Stimulated activated CD4-positive, alpha-beta T cell treated with anti-CD3 and anti-CD28 coated beads, TNF-alpha, amount 100 ng/mL, for 4 hours (primary cell): ENCODE data around the gene TBC1D22A.

Experiments
- DNase-seq, 3 experiments: peaks; one replicate each; pipeline ENCODE4 v3.0.0-alpha.2; 2020; ENCODE audit warnings: low read depth in 3 of 3

The TBC1D22A gene

GRCh38 chr22:46957521-46957920 is 195.1 kb downstream of the TBC1D22A start:
- DNase-seq: no peak

DNA sequence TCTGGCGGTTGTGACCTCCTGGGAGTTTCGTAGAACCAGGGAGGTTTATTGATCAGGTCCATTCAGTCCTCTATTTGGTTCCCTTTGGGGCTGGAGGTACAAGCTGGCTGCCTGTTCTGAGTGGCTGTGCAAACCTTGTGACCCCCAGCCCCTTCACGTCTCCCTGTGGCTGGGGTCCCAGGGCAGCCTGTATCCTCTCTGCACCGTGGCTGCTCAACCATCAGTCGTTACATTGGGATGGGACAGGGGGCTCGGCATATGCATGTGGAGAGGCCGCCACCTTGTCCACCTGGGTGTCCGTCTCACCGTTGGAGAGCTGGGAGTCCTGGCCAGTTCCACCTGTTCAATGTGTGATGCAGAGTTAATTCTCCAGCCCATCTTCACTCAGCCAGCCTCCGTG is 195.7 kb downstream of the TBC1D22A start:
- no peak for DNase-seq

DNA sequence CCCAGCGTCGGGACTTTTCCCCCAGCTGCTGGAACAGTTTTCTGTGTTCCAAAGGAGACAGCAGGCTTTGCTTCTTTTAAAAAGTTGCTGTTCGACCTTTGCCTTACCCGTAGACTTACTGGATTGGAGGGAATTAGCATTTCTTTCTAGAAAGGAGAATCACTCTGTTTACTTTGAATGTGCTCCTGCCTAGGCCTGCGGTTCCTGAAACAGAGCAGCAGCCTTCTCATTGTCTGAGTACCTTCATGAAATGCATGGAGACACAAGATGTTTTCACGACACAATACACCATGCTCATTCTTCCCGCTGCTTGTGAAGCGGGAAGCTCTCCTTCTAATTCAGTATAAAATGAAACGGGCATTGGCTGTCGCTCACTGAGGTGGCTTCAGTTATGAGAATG is 196.2 kb downstream of the TBC1D22A start:
- DNase-seq: no peak

- DNase-seq: no peak
Measured at GRCh38 chr22:46959369-46959768, 196.9 kb downstream of the TBC1D22A start.

DNA sequence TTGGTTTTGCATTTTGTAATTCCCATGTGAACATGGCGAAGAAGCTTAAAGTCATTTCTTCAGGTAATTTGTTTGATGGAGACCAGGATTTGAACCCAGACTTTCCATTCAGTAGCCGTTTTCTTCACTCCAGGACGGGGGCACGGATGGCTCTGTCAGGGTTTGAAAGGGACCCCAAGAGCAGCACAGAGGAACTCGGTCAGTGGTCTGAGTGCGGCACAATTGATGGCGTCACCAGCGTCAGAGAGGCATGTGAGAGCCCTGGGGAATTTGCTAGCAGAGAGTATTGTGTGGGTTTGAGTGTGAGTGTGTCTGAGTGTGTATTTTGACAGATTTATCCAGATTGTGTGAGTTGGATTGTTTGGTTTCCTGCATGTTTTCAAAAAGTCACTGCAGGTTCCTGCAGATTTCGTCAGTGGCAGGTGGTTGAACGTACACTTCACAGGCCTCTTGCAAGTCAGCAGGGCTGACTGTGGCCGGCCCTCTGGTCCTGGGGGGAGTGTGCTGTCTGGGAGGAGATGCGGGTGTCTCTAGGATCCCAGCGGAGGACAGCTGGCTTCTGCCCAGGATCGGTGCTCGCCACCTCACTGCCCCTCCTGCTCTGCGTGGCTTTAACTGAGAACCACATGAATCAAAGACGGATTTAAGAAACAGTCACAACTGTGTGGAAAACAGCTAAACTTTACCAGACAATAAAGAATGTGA is 199.3 kb downstream of the TBC1D22A start:
- DNase-seq: no peak

GRCh38 chr22:46962406-46962805 is 200.0 kb downstream of the TBC1D22A start:
- DNase-seq: no peak

DNA sequence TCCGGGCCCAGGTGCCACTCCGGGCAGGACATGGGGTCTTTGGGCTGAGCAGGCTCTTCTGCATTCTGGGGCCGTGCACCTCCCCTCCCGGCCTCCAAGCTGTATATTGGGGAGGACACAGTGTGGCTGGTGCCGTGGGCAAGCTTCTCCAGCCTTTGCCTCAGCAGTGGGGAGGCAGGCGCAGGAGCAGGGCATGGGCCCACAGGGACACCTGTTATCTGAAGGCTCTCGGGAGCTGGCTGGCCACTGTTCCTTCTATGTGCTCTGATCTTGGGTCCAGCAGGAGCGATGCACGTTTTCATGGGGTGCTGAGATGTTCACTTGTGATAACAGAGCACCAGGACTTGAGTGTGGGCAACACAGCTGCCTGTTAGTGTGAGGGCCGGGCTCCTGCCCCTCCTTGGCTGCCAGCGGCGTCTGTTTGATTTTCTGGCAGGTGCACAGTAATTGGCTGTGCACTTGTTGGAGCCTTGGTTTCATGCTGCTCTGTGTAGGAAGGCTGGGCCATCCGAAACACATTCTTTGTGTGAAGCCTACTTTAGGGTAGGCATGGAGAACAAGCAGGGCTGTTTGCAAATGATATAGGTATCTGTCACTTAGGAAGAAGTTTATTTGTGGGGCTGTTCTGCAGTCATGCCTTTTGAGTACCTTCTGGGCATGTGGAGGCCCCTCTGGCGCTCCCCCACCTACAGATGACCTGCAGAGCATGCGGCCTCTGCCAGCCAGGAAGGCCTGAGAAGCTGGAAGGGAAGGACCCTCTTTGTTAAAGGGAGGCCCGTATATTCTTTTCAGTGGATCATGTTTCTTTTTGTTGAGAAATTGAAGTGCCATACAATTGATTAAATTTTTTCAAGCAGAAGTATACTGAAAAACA is 201.5 kb downstream of the TBC1D22A start:
- DNase-seq: no peak

DNA sequence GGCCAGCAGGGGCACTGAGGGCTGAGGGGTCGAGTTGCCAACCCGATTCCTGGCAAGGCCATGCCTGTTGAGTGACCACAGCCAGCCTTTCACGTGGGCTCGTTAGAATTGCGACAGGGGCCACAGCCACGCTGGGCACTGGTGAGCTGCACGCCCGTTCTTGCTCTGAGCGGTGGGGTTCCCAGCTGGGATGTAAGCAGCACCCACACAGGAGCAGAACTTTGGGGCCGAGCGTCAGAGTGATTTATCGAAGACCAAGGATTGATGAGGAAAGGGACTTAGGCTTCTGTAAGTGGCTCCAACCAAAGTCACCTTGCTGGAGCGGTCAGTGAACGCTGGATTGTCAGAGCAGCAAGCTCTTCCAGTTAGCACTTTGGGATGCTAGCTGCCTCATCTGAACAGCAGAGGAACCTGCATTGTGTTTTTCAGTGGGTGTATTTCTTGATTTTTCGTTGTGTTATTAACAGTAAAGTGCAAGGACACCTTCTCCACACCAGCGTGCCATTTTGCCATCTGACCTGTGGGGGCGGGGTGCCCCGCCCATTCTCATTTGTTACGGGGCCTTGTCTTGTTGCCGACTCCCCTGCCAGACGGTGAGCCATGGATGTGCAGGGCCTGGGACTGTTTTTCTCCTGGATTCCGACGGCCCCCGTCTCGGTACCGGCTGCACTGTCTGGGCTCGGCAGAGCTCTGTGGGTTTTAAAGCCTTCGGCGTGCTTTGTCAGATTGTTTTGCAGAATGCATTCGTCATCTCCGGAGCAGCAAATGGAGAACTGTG is 202.5 kb downstream of the TBC1D22A start:
- no peak for DNase-seq

DNA sequence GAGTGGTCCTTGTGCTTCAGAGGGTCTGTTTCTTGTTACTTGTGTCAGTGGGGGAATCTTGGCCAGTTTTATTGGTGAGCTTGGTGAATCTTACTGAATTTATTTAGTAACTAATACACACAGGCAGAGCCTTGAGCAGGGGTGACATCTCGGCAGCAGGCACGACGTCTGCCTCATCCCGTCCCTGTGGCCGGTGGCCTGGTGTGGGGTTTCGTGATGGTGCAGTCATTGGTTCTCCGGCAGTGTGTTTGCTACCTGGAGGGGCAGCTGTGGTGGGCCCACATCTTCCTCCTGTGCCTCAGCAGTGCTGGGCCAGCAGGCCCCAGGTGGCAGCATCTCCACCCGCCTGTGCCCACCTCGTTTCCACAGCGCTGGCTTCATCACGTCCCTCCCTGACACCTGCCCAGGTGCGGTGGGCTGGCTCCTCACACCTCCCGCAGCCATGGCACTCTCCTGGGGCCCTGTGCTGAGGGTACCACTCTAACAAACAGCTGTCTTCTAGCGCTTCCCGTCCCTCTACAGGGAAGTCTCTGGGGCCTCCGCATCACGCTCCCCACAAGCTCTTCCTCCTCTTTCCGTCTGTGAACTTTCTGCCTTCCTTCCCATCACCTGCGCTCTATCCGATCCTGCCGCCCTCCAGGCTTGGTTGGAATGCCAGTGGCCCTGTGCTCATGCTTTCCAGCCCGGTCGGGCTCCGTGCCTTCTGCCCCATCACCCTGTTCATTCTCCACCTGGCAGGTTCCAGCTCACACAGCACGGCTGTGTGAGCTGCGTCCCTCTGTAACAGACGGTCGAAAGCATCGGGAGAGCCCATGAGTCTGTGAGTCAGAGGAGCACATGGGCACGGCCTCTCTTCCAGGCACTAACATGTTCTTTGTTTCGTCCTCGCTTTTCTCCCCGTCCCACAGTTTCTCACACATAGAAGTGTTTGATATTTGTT is 203.4 kb downstream of the TBC1D22A start:
- DNase-seq: no peak

DNA sequence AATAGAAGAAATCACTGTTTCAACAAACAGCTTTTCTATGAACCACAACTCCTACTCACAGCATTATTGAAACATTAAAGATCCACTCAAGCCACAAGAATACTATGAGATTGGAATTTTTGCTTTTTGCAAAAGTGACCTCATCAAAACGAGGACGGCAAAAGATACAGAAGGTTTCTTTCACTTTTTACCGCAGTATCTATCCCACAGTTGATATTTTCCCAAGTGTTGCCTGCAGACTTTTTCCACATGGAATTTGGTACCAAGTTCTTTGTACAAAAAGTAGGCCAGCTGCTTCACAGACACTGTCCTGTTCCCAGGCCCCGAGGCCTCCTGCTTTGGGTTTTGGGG is 204.0 kb downstream of the TBC1D22A start:
- DNase-seq: no peak

DNA sequence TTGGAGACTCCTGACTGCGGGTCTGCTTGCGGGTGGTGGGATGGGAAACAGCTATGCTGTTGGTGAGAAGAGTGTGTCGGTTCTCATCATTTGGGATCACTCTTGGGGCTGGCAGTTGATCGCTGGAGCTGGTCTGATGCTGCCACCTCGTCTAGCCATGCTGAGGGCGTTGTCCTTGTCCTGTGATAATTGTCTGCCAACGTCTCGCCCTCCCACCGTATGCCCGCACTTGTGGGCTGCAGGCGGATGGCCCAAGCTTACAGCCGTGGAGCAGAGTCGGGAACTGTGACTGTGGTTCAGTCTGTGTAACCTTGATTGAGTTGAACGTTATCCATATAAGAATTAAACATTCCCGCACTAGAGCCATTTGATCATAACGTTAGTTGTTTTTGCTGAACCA is 204.4 kb downstream of the TBC1D22A start:
- DNase-seq: no peak

GRCh38 chr22:46967445-46968358 is 205.3 kb downstream of the TBC1D22A start:
- no peak for DNase-seq

DNA sequence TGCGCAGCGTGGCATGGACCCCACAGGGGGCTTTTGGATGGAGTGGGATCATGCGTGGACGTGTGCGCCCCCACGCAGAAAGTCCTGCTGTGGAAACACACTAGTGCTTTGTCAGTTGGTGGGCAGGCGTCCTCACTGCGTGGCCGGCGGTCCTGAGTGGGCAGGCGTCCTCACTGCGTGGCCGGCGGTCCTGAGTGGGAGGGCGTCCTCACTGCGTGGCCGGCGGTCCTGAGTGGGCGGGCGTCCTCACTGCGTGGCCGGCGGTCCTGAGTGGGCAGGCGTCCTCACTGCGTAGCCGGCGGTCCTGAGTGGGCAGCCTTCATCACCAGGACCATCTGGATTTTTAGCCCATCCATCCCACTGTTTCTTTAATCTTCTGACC is 205.9 kb downstream of the TBC1D22A start:
- no peak for DNase-seq

- DNase-seq: no peak
Measured at GRCh38 chr22:46968848-46969247, 206.4 kb downstream of the TBC1D22A start.

DNA sequence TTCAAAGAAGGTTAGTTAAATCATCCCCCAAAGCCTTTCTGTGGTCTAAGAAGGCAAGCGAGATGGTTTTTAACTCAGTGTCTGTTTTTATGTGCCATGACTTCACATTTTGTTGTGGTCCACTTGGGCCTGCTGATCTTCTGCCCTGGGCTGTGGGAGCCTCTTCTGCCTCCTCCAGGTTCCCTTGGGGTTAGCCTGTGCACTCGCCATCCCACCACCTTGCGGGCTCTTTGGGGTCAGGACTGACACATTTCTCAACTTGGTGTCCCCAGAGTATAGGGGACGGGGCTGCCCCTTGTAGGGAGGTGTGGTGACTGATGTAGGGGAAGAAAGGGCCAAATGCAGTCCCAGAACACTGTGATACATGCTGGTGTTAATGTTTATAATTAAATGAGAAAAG is 207.0 kb downstream of the TBC1D22A start:
- DNase-seq: no peak

GRCh38 chr22:46969961-46970360 is 207.5 kb downstream of the TBC1D22A start:
- DNase-seq: no peak

DNA sequence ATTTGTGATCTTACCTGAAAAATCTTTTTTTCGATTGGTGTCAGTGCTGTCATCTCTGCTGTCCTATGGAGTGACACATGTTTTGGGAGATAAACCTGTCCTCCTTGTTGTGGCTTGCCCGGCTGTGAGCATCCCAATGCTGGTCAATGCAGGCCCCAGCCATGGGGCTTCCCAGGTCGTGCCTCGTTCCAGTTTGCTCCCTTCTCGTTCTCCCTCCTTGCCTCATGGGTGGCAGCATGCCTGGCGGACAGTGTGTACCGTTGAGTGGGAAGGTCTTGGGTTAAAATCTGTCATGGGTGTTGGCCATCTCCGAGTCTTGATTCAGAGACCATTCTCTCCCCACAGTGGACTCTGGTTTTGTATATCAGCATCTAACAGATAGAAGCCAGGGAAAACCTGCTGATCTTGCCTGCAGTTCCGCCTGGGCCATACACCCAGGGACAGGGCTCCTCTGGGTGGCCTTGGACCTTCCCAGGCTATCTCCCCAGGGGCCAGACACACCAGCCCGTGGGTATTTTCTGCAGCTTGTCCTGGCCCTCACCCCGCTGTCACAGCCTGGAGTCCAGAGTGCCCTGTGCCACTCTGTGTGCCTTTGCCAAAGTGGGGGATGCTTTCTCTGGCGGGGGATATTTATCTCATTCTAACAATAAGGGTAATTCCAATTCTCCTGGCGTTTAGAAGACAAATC is 208.1 kb downstream of the TBC1D22A start:
- DNase-seq: no peak

- DNase-seq: no peak
Measured at GRCh38 chr22:46971099-46971763, 208.8 kb downstream of the TBC1D22A start.

GRCh38 chr22:46971764-46972125 is 209.3 kb downstream of the TBC1D22A start:
- DNase-seq: no peak
